Gastrocnemius medialis (tissue), 4 donors: ENCODE data around the gene ARF3.

Source experiments
- CTCF ChIP-seq, 5 experiments: fragments of 450-650 bp in 3 of 5; fragments of 200-600 bp in 2 of 5; sonication (generic) in 2 of 5; IDR thresholded peaks in 4 of 5; conservative IDR thresholded peaks in 1 of 5; 1 replicate in 4 of 5; 2 replicates in 1 of 5; pipeline ENCODE4 v1.5.1; 2016 to 2019; ENCODE audit warnings: antibody characterized with exemption in 5 of 5, mild to moderate bottlenecking in 3 of 5, moderate library complexity in 3 of 5
- POLR2A ChIP-seq, 2 donors: fragments of 450-650 bp; IDR thresholded peaks; one replicate each; pipeline ENCODE4 v1.6.1; 2017; ENCODE audit warnings: antibody characterized with exemption in 2 of 2, mild to moderate bottlenecking in 2 of 2, moderate library complexity in 2 of 2

GRCh38 chr12:48956279-48957140, 777 bp downstream of the ARF3 start:
- TF ChIP-seq CTCF (IDR thresholded peaks at IDR 0.05 in 4 of 5, conservative IDR thresholded peaks at IDR 0.05 in 1 of 5) (no peak), POLR2A (IDR thresholded peaks at IDR 0.05) (peak in 1 of 2 donors; percentile 14)
